COLO668 (cell line): ENCODE results near the gene NRK.
"Not testable (repeated sequence)": the region's sequence is repeated elsewhere in the genome, so short reads cannot be mapped to it uniquely, and the experiment has no call there.

Source experiments
- DNase-seq: peaks from one replicate; lab custom pipeline; 2025; ENCODE audit not compliant: unreplicated experiment; lab: John Stamatoyannopoulos, UW

NRK gene

DNA sequence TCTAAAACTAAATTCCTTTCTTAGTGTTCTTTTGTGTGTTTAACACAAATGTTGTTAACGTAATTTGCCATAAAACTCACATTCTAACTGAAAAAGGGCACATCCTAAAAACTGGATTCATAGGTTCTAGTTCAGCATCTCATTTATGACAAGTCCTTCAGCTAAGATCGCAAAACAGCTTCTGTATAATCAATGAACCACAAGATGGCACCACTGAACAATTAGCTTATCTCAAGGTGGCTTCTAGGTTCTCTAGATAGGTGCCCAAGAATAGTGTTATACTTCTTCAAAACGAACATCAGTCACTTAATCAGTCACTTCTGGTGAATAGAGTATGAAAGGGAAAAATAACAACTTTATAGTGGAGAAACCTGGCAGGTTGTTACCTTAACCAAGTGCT is 54.3 kb downstream of the NRK start:
- no peak for DNase-seq

DNA sequence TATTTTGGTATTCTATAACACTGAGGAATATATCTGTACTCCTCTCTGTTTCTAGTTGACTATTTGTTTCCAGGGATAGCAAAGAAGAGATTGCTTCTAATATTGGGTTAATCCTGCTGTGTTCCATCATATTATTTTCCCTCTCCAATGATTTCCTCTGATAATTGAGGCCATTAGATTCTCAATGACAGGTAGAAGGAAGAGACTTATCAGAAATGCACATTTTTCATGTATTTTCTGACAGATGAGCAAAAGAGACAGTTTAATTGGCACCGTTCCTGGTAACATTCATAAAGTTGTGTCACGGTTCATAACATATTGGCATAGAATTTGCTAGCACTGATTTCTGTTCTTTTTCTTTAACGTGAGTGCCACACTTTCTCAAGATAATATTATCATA is 58.2 kb downstream of the NRK start:
- no peak for DNase-seq

DNA sequence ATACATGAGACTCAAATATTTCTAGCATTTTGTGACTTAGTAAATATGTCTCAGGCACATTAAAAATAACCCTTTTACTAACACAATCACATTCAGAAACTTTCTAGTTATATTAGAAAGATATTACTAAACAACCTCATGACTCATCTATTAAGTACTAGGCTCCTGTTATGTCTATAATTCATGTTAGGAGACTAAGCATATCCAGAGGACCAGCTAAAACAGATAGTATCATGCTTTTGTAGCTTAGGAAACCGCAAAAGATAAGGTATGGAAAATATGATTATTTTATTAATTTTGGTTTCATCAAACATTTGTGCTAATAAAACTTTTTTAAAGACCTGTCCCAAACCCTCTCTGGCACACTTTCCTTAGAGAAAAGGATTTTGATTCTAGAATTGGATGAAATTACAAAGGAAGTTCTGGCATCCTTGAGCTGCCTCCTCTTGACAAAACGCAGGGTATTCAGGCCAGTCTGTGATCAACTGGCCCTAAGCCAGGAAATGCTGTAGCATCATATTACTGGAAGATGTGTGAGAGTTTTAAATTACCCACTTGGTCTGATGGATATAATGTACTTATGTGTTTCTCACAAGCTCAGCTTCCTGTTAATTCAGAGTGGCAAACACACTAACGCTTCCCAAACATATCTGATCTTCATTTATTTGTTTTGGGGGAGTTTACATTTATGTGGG is 60.4 kb downstream of the NRK start:
- peak; percentile 0 for DNase-seq

DNA sequence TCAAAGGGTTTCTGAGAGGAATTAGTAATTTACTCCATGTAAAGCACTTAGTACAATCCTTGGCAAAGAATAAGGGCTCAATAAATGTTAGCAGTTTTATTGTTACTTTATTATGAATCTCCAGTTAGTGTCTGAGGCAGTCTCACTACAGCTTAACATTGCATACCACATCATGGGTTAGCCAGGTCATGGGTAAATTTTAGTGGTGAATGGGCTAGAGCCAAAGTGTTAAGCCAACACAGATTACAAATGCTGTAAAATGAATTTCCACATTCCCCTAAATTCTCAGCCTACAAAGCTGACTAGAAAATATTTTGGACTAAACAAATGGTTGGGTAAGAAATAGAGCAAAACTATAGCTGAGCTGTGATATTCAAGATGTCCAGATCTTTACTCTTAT is 72.4 kb downstream of the NRK start:
- no peak for DNase-seq

DNA sequence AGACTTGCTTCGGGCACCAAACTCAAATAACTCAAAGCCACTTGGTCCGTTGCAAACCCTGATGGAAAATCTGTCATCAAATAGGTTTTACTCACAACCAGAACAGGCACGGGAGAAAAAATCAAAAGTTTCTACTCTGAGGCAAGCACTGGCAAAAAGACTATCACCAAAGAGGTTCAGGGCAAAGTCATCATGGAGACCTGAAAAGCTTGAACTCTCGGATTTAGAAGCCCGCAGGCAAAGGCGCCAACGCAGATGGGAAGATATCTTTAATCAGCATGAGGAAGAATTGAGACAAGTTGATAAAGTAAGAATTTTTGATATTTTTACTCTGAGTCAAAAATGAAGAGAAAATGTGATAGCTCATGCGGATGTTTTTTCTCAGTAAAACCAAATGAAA is 87.2 kb downstream of the NRK start:
- no peak for DNase-seq

DNA sequence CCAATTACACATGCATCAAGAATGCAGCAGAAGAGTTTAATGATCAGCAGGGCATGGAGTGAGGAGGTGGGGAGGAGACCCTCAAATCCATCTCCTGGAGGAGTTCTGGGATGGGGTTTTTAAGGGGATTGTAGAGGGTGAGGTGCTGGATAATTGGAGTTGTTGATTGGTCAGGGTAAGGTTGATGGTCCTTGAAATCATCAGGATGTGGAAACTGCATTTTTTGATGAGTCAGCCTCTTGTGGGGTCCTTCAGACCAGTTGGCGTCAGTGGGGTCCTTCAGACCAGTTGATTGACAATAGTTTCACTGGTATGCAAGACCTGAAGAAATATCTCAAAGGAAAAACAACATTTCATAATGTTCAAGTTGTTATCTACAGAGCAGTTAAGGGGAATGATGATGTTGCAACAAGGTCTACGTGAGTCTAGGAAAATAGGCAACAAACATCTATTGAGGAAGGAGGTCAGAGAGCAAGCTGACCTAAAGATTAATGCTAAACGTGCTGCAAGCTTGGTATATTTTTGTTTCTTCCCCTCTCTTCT is 88.3 kb downstream of the NRK start:
- no peak for DNase-seq

DNA sequence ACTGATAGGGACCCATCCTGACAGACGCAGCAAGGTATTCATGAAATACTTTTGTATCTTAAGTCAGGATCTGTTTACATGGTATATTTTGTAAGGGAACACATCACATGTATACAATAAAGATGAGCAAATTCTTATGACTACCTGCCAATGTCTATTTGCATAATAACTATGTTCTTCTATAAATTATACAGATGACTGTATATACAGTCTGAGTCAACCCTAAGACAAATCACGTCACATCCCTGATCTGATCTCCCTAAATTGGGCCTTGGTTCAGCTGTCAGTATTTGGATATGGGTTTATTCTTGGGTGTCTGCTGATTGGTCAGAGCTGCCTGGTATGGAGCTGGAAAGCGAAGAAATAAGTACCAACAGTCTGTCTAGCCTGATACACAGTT is 122.9 kb downstream of the NRK start:
- no peak for DNase-seq

DNA sequence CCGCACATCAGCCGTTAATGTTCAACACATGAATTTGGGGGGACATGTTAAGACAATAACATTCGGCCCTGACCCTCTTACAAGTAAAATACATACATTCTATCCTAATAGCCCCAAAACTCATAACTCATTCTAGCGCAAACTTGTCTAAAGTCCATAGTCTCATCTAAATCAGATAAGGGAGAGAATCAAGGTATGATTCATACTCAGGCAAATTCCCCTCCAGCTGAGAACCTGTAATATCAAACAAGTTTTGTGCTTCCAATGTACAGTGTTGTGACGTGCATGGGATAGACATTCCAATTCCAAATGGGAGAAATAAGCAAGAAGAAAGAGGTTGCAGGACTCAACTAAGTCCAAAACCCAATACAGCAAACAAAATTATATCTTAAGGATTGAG is 147.1 kb downstream of the NRK start:
- no peak for DNase-seq

DNA sequence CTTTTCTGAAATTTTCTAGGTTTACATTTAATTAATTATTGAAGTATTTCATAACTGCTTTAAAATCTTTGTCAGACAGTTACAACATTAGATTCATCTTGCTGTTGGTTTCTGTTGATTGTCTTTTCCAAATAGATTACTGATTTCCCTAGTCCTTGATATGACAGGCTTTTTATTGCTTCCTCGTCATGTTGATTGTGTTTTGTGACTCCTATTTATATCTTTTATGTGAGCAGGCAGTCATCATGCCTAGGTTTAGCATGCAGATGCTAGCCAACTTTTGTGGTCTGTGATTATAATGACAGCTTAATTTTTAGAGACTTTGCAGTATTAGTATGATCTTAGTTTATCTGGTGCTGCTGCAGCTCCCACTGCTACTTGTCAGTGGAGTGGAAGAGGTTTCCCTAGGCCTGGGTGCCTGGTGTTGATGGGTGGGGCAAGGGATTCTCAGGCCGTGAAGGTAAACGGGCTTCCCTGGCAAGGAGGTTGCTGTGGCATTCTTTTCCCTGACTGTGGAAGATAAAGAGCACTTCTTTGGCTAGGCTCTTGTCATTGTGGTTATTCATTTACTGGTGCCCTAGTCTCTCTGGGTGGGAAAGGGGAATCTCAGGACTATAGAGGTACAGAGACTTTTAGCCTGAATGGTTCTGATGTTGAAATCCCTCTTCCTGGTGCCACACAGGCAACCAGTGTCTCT is 150.5 kb downstream of the NRK start:
- no peak for DNase-seq

DNA sequence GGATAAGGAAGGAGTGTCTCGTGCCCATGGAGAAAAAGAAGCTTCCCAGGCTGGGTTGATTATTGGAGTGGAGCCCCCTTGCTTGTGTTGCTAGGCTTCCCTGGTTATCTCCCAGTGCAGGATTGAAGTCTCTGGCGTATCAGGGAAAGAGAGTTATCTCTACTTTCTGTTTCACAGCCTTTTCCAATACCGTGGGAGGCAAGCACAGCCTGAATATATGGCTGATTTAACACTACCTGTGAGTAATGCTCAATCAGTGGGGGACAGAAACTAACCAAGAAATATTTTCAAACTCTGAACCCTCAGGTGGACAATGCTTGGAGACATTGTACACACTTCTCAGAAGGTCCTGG is 151.0 kb downstream of the NRK start:
- DNase-seq: no peak

DNA sequence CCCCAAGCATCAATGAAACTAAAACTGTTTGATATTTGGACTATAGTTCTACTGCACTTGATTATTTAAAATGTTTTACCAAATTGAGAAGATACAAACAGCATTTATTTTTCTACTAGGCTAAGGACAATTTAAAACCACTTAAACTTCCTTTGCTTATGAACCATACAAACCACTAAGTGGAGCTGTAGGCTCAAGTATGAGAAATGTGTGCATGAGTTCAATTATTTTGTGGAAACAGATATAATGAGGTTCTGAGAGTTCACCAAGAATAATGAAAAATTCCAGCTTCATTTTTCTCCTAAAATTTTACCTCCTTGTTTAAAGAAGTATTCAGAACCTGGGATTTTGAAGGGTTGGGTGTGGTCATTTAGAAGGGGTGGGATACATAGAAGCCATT is 153.0 kb downstream of the NRK start:
- no peak for DNase-seq

DNA sequence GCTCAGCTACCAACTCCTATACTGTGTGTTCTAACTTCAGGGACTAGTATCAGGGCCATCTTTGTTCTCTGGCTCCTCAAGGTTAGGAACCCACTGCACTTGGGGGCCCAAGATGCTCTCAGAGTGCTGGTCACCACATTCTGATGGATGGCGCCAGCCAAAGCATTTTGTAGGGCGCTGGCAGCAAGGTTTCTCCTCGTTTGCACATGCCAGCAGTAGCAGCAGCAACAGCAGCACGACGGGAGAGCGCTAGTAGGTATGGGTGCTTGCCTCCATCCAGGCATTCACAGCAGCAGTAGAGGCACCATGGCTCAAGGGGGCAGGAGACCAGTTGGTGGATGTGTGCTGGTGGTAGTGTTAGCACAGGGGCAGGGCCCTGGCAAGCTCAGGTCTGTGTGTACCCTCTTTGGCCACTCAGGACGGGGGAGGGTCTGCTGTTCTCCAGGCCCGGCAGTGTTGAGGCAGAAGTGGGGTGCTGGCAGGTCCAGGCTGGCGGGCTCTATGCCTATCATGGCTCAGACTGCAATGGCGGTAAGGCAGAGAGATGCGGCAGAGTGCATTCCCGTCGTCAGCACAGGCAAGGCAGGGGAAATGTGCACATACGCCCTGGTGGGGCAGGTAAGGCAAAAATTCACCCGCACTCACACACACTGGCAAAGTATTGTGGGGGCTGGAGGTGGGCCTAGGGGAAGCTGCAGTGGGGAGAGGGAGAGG is 159.6 kb downstream of the NRK start:
- no peak for DNase-seq

DNA sequence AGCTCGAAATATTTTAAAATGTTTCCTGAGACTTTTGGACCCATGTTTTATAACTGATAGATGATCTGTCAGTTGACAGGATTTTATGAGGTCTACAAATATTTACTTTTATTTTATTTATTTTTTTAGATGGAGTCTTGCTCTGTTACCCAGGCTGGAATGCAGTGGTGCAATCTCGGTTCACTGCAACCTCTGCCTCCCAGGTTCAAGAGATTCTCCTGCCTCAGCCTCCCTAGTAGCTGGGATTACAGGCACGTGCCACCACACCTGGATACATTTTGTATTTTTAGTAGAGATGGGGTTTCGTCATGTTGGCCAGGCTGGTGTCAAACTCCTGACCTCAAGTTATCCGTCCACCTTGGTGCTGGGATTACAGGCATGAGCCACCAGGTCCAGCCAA is 166.1 kb downstream of the NRK start:
- not testable (repeated sequence) for DNase-seq

DNA sequence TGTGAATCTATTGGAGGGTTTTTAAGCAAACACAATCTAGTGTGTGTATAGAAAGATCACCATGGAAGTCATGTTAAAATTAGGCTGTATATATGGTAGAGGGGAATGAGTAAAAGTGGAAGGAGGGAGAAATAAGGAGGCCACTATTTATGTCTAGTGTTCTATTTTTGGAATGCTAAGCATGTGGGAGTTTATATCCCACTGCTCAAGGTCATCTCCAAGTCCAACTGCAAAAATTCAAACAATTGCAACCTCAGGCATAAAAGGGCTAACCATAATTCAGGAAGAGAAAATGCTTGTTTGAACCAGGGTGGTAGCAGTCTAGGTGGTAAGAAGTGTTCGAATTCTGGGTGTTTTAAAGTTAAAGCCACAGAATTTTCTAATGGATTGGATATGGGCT is 177.0 kb downstream of the NRK start:
- DNase-seq: no peak

DNA sequence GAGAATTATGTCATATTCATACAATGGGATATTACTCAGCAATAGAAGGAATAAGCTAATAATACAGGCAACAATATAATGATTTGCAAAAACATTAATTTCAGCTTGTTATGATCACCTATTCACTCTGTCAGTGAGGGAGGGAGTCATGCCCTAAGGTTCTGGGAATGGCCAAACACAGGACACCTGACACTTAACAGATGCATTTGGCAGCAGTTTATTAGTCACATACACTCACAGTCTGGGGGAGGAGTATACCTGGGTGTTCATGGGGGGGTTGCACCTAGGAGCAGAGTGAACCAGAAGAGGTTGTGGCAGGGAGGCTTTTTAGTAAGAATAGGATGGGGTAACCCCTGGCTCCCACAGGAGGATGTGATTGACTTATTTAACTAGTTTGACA is 177.9 kb downstream of the NRK start:
- DNase-seq: no peak

DNA sequence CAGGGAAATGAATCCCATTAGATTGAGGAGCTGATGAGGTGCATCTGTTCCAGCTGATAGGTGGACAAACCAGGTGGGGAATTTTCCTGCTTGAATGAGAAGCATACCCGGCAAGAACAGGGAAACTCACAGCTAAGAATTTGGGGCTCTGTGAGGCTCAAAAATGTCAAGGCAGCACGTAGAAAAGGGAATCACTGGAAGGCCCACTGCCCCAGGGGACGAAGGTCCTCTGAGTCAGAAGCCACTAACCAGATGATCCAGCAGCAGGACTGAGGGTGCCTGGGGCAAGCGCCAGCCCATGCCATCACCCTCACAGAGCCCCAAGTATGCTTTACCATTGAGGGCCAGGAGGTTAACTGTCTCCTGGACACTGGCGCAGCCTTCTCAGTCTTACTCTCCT is 178.3 kb downstream of the NRK start:
- not testable (repeated sequence) for DNase-seq

DNA sequence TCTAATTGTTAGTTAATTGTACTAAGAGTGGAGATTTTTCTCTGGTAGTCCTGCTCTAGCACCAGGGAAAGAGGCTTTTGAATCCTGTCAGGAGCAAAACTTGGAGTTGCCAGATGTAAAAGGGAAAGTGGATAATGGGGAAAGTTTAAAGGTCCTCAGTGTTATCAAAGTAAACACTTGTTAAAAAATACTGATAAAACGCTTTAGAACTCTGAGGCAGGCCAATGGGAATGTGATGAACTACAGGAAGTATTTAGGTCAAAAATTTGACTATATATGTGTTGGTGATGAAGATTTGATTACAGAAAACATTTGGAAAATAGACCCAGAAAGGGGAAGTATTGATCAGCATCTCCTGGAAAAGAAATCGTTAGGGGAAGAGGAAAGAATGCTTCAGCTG is 183.3 kb downstream of the NRK start:
- no peak for DNase-seq

DNA sequence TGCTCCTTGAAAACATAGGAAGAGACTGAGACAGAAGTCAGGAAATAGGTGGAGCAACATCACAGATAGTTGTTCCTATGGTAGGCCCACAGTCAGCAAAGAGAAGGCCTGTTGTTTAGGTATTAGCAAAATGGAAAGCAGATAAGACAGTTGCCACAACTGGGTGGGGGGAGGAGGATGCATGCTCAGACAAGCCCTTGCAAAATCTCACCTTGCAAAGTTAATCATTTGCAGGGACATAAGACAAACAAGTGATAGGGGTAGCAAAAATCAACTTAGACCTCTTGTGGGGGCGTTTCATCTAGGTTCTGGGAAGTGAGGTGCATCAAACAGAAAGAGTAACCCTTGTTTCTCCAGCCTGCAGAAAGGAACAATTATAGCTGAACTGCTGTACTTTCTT is 185.5 kb downstream of the NRK start:
- no peak for DNase-seq
